Measurements from ENCODE around the gene CACNA1B.

Gene CACNA1B

GRCh38 chr9:138043411-138044345, 166.1 kb downstream of the CACNA1B start:
- DNase-seq: no peak

GRCh38 chr9:138044485-138045383, 167.2 kb downstream of the CACNA1B start:
- no peak for DNase-seq

- no peak for DNase-seq
Observed at GRCh38 chr9:138045541-138046490, 168.2 kb downstream of the CACNA1B start.

GRCh38 chr9:138046641-138047301, 169.2 kb downstream of the CACNA1B start:
- DNase-seq: no peak

- no peak for DNase-seq
Observed at GRCh38 chr9:138047469-138048040, 170.0 kb downstream of the CACNA1B start.

GRCh38 chr9:138048184-138048583, 170.6 kb downstream of the CACNA1B start:
- no peak for DNase-seq

- DNase-seq: no peak
Observed at GRCh38 chr9:138049085-138049778, 171.7 kb downstream of the CACNA1B start.

GRCh38 chr9:138049779-138050471, 172.3 kb downstream of the CACNA1B start:
- no peak for DNase-seq

- DNase-seq: no peak
Observed at GRCh38 chr9:138050472-138051330, 173.1 kb downstream of the CACNA1B start.

- no peak for DNase-seq
Observed at GRCh38 chr9:138051586-138052321, 174.2 kb downstream of the CACNA1B start.

- DNase-seq: no peak
Observed at GRCh38 chr9:138052322-138052615, 174.7 kb downstream of the CACNA1B start.

- DNase-seq: no peak
Observed at GRCh38 chr9:138052635-138053320, 175.2 kb downstream of the CACNA1B start.

- no peak for DNase-seq
Observed at GRCh38 chr9:138053321-138053868, 175.8 kb downstream of the CACNA1B start.

GRCh38 chr9:138053996-138054752, 176.6 kb downstream of the CACNA1B start:
- no peak for DNase-seq

GRCh38 chr9:138057726-138058125, 180.1 kb downstream of the CACNA1B start:
- no peak for DNase-seq

GRCh38 chr9:138058181-138058580, 180.6 kb downstream of the CACNA1B start:
- no peak for DNase-seq

GRCh38 chr9:138059196-138059595, 181.6 kb downstream of the CACNA1B start:
- DNase-seq: no peak

All from inflammatory macrophage (primary cell).